ENCODE measurements around the gene PNPLA7. TPM values are rescaled to one million over a fixed set of nuclear protein-coding genes. Genes with fewer than 3 reads are reported as not detected.
A peak's percentile ranks its signal among the peaks of the same experiment; 100 is the strongest.

The PNPLA7 gene
- total RNA-seq, 1 donor from 2014 or later = 9.0 TPM

GRCh38 chr9:137590123-137590468 lies 39.9 kb upstream of the PNPLA7 start:
- Histone ChIP-seq H3K9me3 (replicated peaks) (no peaks in the 10 kb centered on the region), H3K27ac (replicated peaks) (no peak overlapping the region), H3K27me3 (ENCODE audit: low read depth) (no peaks in the 10 kb centered on the region), H3K4me1 (peaks cover 19% of the 10 kb centered on the region), H3K36me3 (peaks cover 30% of the 10 kb centered on the region), H3K4me3 (peak overlapping the region; percentile 90)
- intact Hi-C loops (cut with micrococcal nuclease) = no loop called here
- TF ChIP-seq CTCF (IDR thresholded peaks at IDR 0.05; ENCODE audit: borderline replicate concordance) = no peak
- DNase-seq = no peak

- Histone ChIP-seq H3K27ac (replicated peaks) (no peak overlapping the region), H3K36me3 (peaks cover 36% of the 10 kb centered on the region)
- TF ChIP-seq CTCF (IDR thresholded peaks at IDR 0.05; ENCODE audit: borderline replicate concordance) = no peak
Observed at GRCh38 chr9:137589441-137590122, 39.4 kb upstream of the PNPLA7 start.

GRCh38 chr9:137588891-137589290 lies 38.7 kb upstream of the PNPLA7 start:
- no peak for TF ChIP-seq CTCF (IDR thresholded peaks at IDR 0.05; ENCODE audit: borderline replicate concordance)
- no peak for DNase-seq
- intact Hi-C loops (cut with micrococcal nuclease) = no loop called here
- peak overlapping the region; percentile 90 for H3K4me3 ChIP-seq
- no peaks in the 10 kb centered on the region for H3K9me3 ChIP-seq (replicated peaks)
- no peak overlapping the region for H3K27ac ChIP-seq (replicated peaks)
- H3K4me1 ChIP-seq = peaks cover 19% of the 10 kb centered on the region
- H3K27me3 ChIP-seq (ENCODE audit: low read depth) = no peaks in the 10 kb centered on the region
- peaks cover 39% of the 10 kb centered on the region for H3K36me3 ChIP-seq

More at GRCh38 chr9:137589441-137590122, 39.4 kb upstream of the PNPLA7 start:
- intact Hi-C loops (cut with micrococcal nuclease) = no loop called here
- DNase-seq = no peak
- H3K4me3 ChIP-seq = peak overlapping the region; percentile 90
- H3K9me3 ChIP-seq (replicated peaks) = no peaks in the 10 kb centered on the region
- no peaks in the 10 kb centered on the region for H3K27me3 ChIP-seq (ENCODE audit: low read depth)
- peaks cover 19% of the 10 kb centered on the region for H3K4me1 ChIP-seq

- Histone ChIP-seq H3K4me1 (peaks cover 19% of the 10 kb centered on the region), H3K4me3 (no peak overlapping the region), H3K27me3 (ENCODE audit: low read depth) (no peaks in the 10 kb centered on the region), H3K27ac (replicated peaks) (no peak overlapping the region), H3K36me3 (peaks cover 39% of the 10 kb centered on the region), H3K9me3 (replicated peaks) (no peaks in the 10 kb centered on the region)
- intact Hi-C loops (cut with micrococcal nuclease) = no loop called here
- TF ChIP-seq CTCF (IDR thresholded peaks at IDR 0.05; ENCODE audit: borderline replicate concordance) = no peak
- no peak for DNase-seq
Observed at GRCh38 chr9:137588311-137588710, 38.1 kb upstream of the PNPLA7 start.

GRCh38 chr9:137586854-137587253 lies 36.7 kb upstream of the PNPLA7 start:
- Histone ChIP-seq H3K27me3 (ENCODE audit: low read depth) (no peaks in the 10 kb centered on the region), H3K27ac (replicated peaks) (no peak overlapping the region), H3K9me3 (replicated peaks) (no peaks in the 10 kb centered on the region), H3K36me3 (peaks cover 51% of the 10 kb centered on the region), H3K4me3 (no peak overlapping the region), H3K4me1 (peaks cover 19% of the 10 kb centered on the region)
- no peak for TF ChIP-seq CTCF (IDR thresholded peaks at IDR 0.05; ENCODE audit: borderline replicate concordance)
- intact Hi-C loops (cut with micrococcal nuclease) = no loop called here
- DNase-seq = no peak
